Measurements from ENCODE around the gene LTN1. TPM values are rescaled to one million over a fixed set of nuclear protein-coding genes. Genes with fewer than 3 reads are reported as not detected.

LTN1 gene
- polyA plus RNA-seq, 3 donors = 6.0 to 14.0 (median 11.7) TPM

DNA sequence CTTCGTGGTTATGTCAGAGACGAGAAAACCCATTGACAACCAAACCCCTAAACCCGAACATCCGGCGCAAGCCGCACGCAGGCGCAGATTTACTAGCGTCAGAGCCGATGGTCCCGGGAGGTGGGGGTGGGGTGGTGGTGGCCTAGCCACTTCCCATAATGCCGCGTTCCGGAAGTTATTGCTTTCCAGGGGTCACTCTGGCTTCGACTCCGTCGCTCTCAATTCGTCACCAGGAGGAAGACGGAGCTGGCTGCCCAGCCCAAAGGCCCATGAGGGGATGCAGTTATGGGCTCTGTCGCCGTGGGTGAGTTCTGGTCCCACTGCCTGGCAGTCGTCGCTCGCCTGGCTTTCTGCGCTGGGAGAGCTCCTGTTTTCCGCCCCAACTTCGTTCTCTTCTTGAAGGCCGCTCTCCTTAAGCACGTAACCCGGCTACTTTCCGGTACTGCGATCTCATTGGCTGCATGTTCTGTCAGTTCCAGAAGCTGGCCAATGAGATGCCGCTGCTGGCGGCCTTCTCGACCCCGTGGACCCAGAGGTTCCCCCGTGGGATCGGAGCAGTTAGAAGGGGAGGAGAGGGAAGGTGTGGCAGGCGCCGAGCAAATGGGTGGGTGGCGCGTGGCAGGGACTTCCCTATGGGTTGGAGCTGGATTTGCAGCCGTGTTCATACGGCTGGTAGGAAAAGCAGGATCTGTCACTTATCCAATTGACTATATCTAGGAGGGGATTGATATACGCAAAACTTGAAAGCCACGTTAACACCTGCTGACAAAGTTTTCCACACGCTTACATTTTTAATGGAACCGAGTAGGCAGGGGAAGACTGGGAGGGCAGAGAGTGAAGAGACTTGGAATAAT is 32.0 kb upstream of the LTN1 start, which contains the start of gene USP16:
Gene USP16 (plus strand): TSS at position 195 of the 854 bp plus-strand sequence. CDS start 3,246 bp downstream, outside the sequence.
- no peaks in the 10 kb centered on the region for H3K9me3 ChIP-seq (replicated peaks in 1 of 2; ENCODE audit: control insufficient read depth in 1 of 2, insufficient read depth in 1 of 2, low read length in 2 of 2)
- TF ChIP-seq CTCF (IDR thresholded peaks at IDR 0.05) = no peak
- H3K9ac ChIP-seq (ENCODE audit: insufficient read depth, low read length, poor library complexity, severe bottlenecking) = peak within 1 kb of the TSS; percentile 85
- peaks cover 14 to 22% of the 10 kb centered on the region in 2 donors for H3K4me1 ChIP-seq (ENCODE audit: control insufficient read depth in 1 of 2, insufficient read depth in 2 of 2, low read length in 2 of 2)
- Mint-ChIP-seq H3K27me3 (ENCODE audit: low read depth in 3 of 3) (peaks cover 0 to 2% (median 0%) of the 10 kb centered on the region in 3 donors), H3K27ac (peak within 1 kb of the TSS; percentile 99 to 100 (median 100)), H3K9me3 (no peaks in the 10 kb centered on the region), H3K4me1 (peaks cover 27% of the 10 kb centered on the region), H3K36me3 (peaks cover 13 to 25% of the 10 kb centered on the region in 2 donors), H3K4me3 (peak within 1 kb of the TSS; percentile 98 to 99)
- intact Hi-C loops (cut with micrococcal nuclease) = loop anchor here (2.0 to 5.0 kb wide), 3 partner anchors 22 to 32 kb away; partner anchors contain the start of gene LTN1 (in 2 of the 2)
- peak; percentile 96 for DNase-seq
- no peaks in the 10 kb centered on the region for H3K27me3 ChIP-seq (ENCODE audit: control insufficient read depth in 2 of 2, insufficient read depth in 2 of 2, low read length in 2 of 2)
- 1% methylated on average over 27 of the region's 48 CpGs for WGBS (ENCODE audit: insufficient coverage)
- H3K79me2 ChIP-seq (ENCODE audit: insufficient read depth, low read length) = peaks cover 51% of the 10 kb centered on the region
- peak within 1 kb of the TSS; percentile 97 to 99 for H3K27ac ChIP-seq (ENCODE audit: low read depth in 1 of 2, low read length in 2 of 2)
- H2AFZ ChIP-seq (ENCODE audit: insufficient read depth, low read depth, low read length, poor library complexity, severe bottlenecking) = peak within 1 kb of the TSS; percentile 83
- H3K4me3 ChIP-seq (replicated peaks in 1 of 3; ENCODE audit: low read depth in 2 of 3, low read length in 3 of 3) = peak within 1 kb of the TSS; percentile 78 to 89 (median 83)
- peaks cover 35% of the 10 kb centered on the region for H4K20me1 ChIP-seq (ENCODE audit: insufficient read depth, low read length)
- H3K4me2 ChIP-seq (replicated peaks; ENCODE audit: extremely low read depth, low read length, poor library complexity, severe bottlenecking) = peak within 1 kb of the TSS; percentile 87
- peaks cover 7 to 18% of the 10 kb centered on the region in 2 donors for H3K36me3 ChIP-seq (replicated peaks in 1 of 2; ENCODE audit: control insufficient read depth in 1 of 2, insufficient read depth in 2 of 2, low read length in 2 of 2)

GRCh38 chr21:29022166-29022565 is 29.5 kb upstream of the LTN1 start:
- H3K4me3 Mint-ChIP-seq = no peak overlapping the region
- no peak for TF ChIP-seq CTCF (IDR thresholded peaks at IDR 0.05)
- Histone ChIP-seq H4K20me1 (ENCODE audit: insufficient read depth, low read length) (peaks cover 13% of the 10 kb centered on the region), H3K9me3 (replicated peaks in 1 of 2; ENCODE audit: control insufficient read depth in 1 of 2, insufficient read depth in 1 of 2, low read length in 2 of 2) (no peaks in the 10 kb centered on the region), H3K4me1 (ENCODE audit: control insufficient read depth in 1 of 2, insufficient read depth in 2 of 2, low read length in 2 of 2) (peaks cover 28 to 40% of the 10 kb centered on the region in 2 donors), H3K79me2 (ENCODE audit: insufficient read depth, low read length) (peaks cover 37% of the 10 kb centered on the region), H3K36me3 (replicated peaks in 1 of 2; ENCODE audit: control insufficient read depth in 1 of 2, insufficient read depth in 2 of 2, low read length in 2 of 2) (no peaks in the 10 kb centered on the region), H3K9ac (ENCODE audit: insufficient read depth, low read length, poor library complexity, severe bottlenecking) (no peak overlapping the region), H3K27me3 (ENCODE audit: control insufficient read depth in 2 of 2, insufficient read depth in 2 of 2, low read length in 2 of 2) (no peaks in the 10 kb centered on the region), H3K27ac (ENCODE audit: low read depth in 1 of 2, low read length in 2 of 2) (no peak overlapping the region), H2AFZ (ENCODE audit: insufficient read depth, low read depth, low read length, poor library complexity, severe bottlenecking) (no peak overlapping the region), H3K4me3 (replicated peaks in 1 of 3; ENCODE audit: low read depth in 2 of 3, low read length in 3 of 3) (no peak overlapping the region), H3K4me2 (replicated peaks; ENCODE audit: extremely low read depth, low read length, poor library complexity, severe bottlenecking) (no peak overlapping the region)
- no peak overlapping the region for H3K27ac Mint-ChIP-seq
- DNase-seq = peak in 1 of 3 donors; percentile 43
- 100% methylated on average over 2 of the region's 4 CpGs for WGBS (ENCODE audit: insufficient coverage)
- H3K9me3 Mint-ChIP-seq = peaks cover 0 to 2% (median 0%) of the 10 kb centered on the region in 7 donors
- peaks cover 0 to 3% of the 10 kb centered on the region in 2 donors for H3K36me3 Mint-ChIP-seq
- H3K4me1 Mint-ChIP-seq = peaks cover 43% of the 10 kb centered on the region
- intact Hi-C loops (cut with micrococcal nuclease) = no loop called here
- H3K27me3 Mint-ChIP-seq (ENCODE audit: low read depth in 3 of 3) = peaks cover 0 to 2% (median 0%) of the 10 kb centered on the region in 3 donors
